AG04449 (cell line): Measurements from ENCODE around the gene CPOX.

Experiments used
- CTCF ChIA-PET: fragments of 350-600 bp; formaldehyde crosslinking; extraction: SDS; loops from one replicate; lab custom pipeline; 2021; ENCODE audit warnings: antibody characterized with exemption; lab: Yijun Ruan, JAX
- POLR2A ChIA-PET: fragments of 400-600, 350-600 bp; formaldehyde crosslinking; extraction: SDS; loops from one replicate; lab custom pipeline; 2020; ENCODE audit warnings: antibody characterized with exemption, inconsistent platforms; lab: Yijun Ruan, JAX
- DNase-seq: peaks from one replicate; pipeline ENCODE4 v3.0.0-alpha.2; 2010; ENCODE audit warnings: low read depth, low spot score
- H3K4me3 ChIP-seq: 2 replicates; pipeline ENCODE4 v1.5.1; 2011; ENCODE audit warnings: low read depth, mild to moderate bottlenecking, control low read depth, low read length
- CTCF ChIP-seq: IDR thresholded peaks from one replicate; pipeline ENCODE4 v1.5.1; 2011; ENCODE audit warnings: mild to moderate bottlenecking, moderate library complexity, low read length, control low read depth, inconsistent platforms; ENCODE audit not compliant: insufficient read depth; ENCODE audit errors: missing control alignments

Gene CPOX

GRCh38 chr3:98603580-98603979 is 10.2 kb upstream of the CPOX start:
- ChIA-PET CTCF (interaction anchor here (1.1 to 9.5 kb wide), 14 partner anchors 9 to 210 kb away, joined by 3 to 267 read pairs (median 21); partner anchors contain the start of gene CPOX), POLR2A (interaction anchor here (0.7 kb wide), 1 partner anchor 10 kb away, joined by 3 read pairs; the partner anchor contains the start of gene CPOX)
- no peak overlapping the region for H3K4me3 ChIP-seq
- TF ChIP-seq CTCF, result no peak
- DNase-seq, result no peak

DNA sequence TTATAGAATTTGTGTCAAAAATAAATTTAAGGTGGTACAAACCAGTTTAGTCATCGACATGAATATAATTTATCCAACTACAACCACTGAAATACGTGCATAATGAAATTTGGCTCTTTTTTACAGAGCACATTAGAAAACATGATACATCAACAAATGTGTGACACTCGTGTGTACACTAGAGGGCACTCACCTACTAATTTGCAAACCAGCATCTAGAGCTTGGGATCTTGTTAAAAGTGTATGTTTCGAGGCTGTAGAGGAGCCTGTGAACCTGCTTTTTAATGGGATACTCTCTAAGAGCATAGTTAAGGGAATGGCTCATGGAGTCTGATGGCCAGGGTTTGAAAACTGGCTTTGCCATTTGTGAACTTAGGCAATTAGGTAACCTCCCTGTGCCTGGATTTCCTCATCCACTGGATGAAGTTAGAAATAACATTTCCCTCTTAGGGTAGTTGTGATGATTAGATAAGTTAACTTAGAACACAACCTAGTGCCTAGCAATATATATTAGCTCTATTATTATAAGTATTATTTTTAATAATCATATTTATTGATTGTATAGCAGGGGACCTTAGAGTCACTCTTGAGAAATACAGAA is 8.8 kb upstream of the CPOX start:
- DNase-seq, result peak; percentile 17
- ChIA-PET POLR2A (interaction anchor here (0.6 kb wide), 1 partner anchor 189 kb away, joined by 3 read pairs; no protein-coding TSS in a partner anchor), CTCF (interaction anchor here (0.5 to 9.5 kb wide), 53 partner anchors 10 to 422 kb away, joined by 3 to 267 read pairs (median 5); partner anchors contain the start of gene CPOX)
- no peak overlapping the region for H3K4me3 ChIP-seq
- TF ChIP-seq CTCF, result peak; percentile 67

- no peak overlapping the region for H3K4me3 ChIP-seq
- TF ChIP-seq CTCF, result no peak
- POLR2A ChIA-PET, result no interaction called here
- CTCF ChIA-PET, result interaction anchor here (0.6 to 9.5 kb wide), 30 partner anchors 9 to 807 kb away, joined by 3 to 267 read pairs (median 10); partner anchors contain the start of gene CPOX
- no peak for DNase-seq
Measured at GRCh38 chr3:98601180-98601579, 7.8 kb upstream of the CPOX start.

GRCh38 chr3:98600412-98601095 is 7.1 kb upstream of the CPOX start:
- no peak overlapping the region for H3K4me3 ChIP-seq
- ChIA-PET CTCF (interaction anchor here (0.6 to 9.5 kb wide), 16 partner anchors 12 to 807 kb away, joined by 3 to 267 read pairs (median 14); no protein-coding TSS in a partner anchor), POLR2A (no interaction called here)
- no peak for TF ChIP-seq CTCF
- DNase-seq, result no peak

DNA sequence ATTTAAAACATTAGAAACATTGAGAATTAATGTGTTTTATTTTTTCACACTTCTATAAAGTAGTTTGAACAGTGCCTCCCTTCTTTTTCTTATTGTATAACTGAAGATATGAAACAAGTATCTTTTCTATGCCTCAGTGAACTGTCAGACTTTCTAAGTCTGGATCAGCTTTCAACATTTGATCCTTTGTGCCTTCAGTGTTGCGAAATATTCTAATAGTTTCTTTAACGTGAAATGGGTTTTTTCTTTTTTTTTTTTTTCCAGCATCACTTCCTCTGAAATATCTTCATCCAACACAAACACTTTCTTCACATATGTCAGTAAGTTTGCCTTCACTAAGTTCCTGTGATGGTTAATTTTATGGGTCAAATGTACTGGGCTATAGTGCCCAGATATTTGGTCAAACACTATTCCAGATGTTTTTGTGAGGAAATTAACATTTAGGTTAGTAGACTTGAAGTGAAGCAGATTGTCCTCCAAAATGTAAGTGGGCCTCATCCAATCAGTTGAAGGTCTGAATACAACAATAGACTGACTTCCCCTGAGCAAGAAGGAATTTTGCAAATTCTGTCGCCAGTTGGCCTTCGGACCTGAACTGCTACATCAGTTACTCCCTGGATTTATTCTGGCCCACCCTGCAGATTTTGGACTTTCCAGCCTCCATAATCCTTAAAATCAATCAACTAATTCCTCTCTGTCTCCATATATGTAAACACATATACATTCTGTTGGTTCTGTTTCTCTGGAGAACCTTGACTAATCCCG is 6.4 kb upstream of the CPOX start:
- CTCF ChIA-PET, result interaction anchor here (1.2 to 9.5 kb wide), 10 partner anchors 13 to 424 kb away, joined by 3 to 267 read pairs (median 24); no protein-coding TSS in a partner anchor

More for the DNA sequence above, 6.4 kb upstream of the CPOX start:
- DNase-seq, result no peak
- TF ChIP-seq CTCF, result no peak
- POLR2A ChIA-PET, result no interaction called here
- H3K4me3 ChIP-seq, result no peak overlapping the region
